Type B pancreatic cell (in vitro differentiated cells): ENCODE measurements around the gene SH3GL1. TPM values are rescaled to one million over a fixed set of nuclear protein-coding genes. Genes with fewer than 3 reads are reported as not detected.
"Not testable (repeated sequence)": the region's sequence is repeated elsewhere in the genome, so short reads cannot be mapped to it uniquely, and the experiment has no call there.

Experiments used
- DNase-seq: peaks from one replicate; pipeline ENCODE4 v3.0.0; 2021; ENCODE audit warnings: mixed read lengths; ENCODE audit not compliant: unreplicated experiment; ENCODE audit errors: extremely low spot score
- H3K27ac Mint-ChIP-seq: 2 replicates; pipeline ENCODE4 v1.8.0; 2021; ENCODE audit warnings: mild to moderate bottlenecking, mixed read lengths
- H3K27me3 Mint-ChIP-seq: 2 replicates; pipeline ENCODE4 v1.8.0; 2021; ENCODE audit warnings: mixed read lengths
- H3K36me3 Mint-ChIP-seq: 2 replicates; pipeline ENCODE4 v1.8.0; 2021; ENCODE audit warnings: mixed read lengths
- H3K4me1 Mint-ChIP-seq: one replicate; pipeline ENCODE4 v1.8.0; 2021; ENCODE audit warnings: mixed read lengths; ENCODE audit not compliant: unreplicated experiment
- H3K4me3 Mint-ChIP-seq: 2 replicates; pipeline ENCODE4 v1.8.0; 2021; ENCODE audit warnings: mild to moderate bottlenecking, mixed read lengths
- H3K9me3 Mint-ChIP-seq: 2 replicates; pipeline ENCODE4 v1.8.0; 2021; ENCODE audit warnings: mixed read lengths
- CTCF ChIP-seq: fragments of 200-600 bp; sonication (generic); conservative IDR thresholded peaks from 2 replicates; pipeline ENCODE4 v1.5.0; 2021; ENCODE audit warnings: antibody characterized with exemption, mild to moderate bottlenecking
- total RNA-seq: library from RNA; stranded (reverse); gene quantifications from 2 replicates; pipeline ENCODE4 v1.2.1, GENCODE V29; 2021; ENCODE audit warnings: low replicate concordance

Gene SH3GL1
- total RNA-seq, 1 donor from 2014 or later = 74.4 TPM

- H3K4me1 Mint-ChIP-seq = no peaks in the 10 kb centered on the region
- H3K9me3 Mint-ChIP-seq = no peaks in the 10 kb centered on the region
- H3K4me3 Mint-ChIP-seq = no peak overlapping the region
- DNase-seq = no peak
- H3K27me3 Mint-ChIP-seq = no peaks in the 10 kb centered on the region
- no peaks in the 10 kb centered on the region for H3K36me3 Mint-ChIP-seq
- peak; percentile 97 for TF ChIP-seq CTCF
- H3K27ac Mint-ChIP-seq = peak overlapping the region; percentile 61
Measured at GRCh38 chr19:4352701-4353121, 47.6 kb downstream of the SH3GL1 start.

- Mint-ChIP-seq H3K27me3 (no peaks in the 10 kb centered on the region), H3K9me3 (no peaks in the 10 kb centered on the region), H3K4me1 (no peaks in the 10 kb centered on the region), H3K36me3 (peaks cover 5% of the 10 kb centered on the region), H3K4me3 (no peak overlapping the region), H3K27ac (no peak overlapping the region)
- no peak for DNase-seq
- TF ChIP-seq CTCF = no peak
Measured at GRCh38 chr19:4350726-4351125, 49.6 kb downstream of the SH3GL1 start.

- Mint-ChIP-seq H3K9me3 (no peaks in the 10 kb centered on the region), H3K36me3 (peaks cover 5% of the 10 kb centered on the region), H3K4me1 (no peaks in the 10 kb centered on the region), H3K27ac (no peak overlapping the region), H3K27me3 (no peaks in the 10 kb centered on the region), H3K4me3 (no peak overlapping the region)
- no peak for TF ChIP-seq CTCF
- DNase-seq = no peak
Measured at GRCh38 chr19:4350111-4350510, 50.2 kb downstream of the SH3GL1 start.

- DNase-seq, H3K9me3 Mint-ChIP-seq, H3K27ac Mint-ChIP-seq, H3K4me1 Mint-ChIP-seq, H3K36me3 Mint-ChIP-seq, H3K4me3 Mint-ChIP-seq, H3K27me3 Mint-ChIP-seq: not testable (repeated sequence)
Measured at GRCh38 chr19:4349225-4349624, 51.1 kb downstream of the SH3GL1 start.

- Mint-ChIP-seq H3K9me3 (no peaks in the 10 kb centered on the region), H3K27ac (no peak overlapping the region), H3K4me3 (no peak overlapping the region), H3K4me1 (no peaks in the 10 kb centered on the region), H3K36me3 (peaks cover 9% of the 10 kb centered on the region), H3K27me3 (peaks cover 5% of the 10 kb centered on the region)
- DNase-seq = no peak
- TF ChIP-seq CTCF = no peak
Measured at GRCh38 chr19:4347521-4347920, 52.8 kb downstream of the SH3GL1 start.

GRCh38 chr19:4346020-4346383 lies 54.3 kb downstream of the SH3GL1 start:
- H3K36me3 Mint-ChIP-seq = peaks cover 9% of the 10 kb centered on the region
- H3K4me3 Mint-ChIP-seq = peak overlapping the region; percentile 46
- DNase-seq = no peak
- H3K27me3 Mint-ChIP-seq = peaks cover 5% of the 10 kb centered on the region
- H3K27ac Mint-ChIP-seq = no peak overlapping the region
- no peaks in the 10 kb centered on the region for H3K4me1 Mint-ChIP-seq
- TF ChIP-seq CTCF = no peak
- no peaks in the 10 kb centered on the region for H3K9me3 Mint-ChIP-seq
